ENCODE measurements around the gene EPRS1. TPM values are rescaled to one million over a fixed set of nuclear protein-coding genes. Genes with fewer than 3 reads are reported as not detected.

EPRS1 gene
- total RNA-seq, 2 experiments from 2014 or later = 115 to 116 TPM

Other genes starting within 250 kb of the EPRS1 start
- not detected for gene SLC30A10, start 117.9 kb downstream of the EPRS1 start, total RNA-seq
- 10 to 100 TPM; 19.7 to 26.3 TPM for gene BPNT1, start 43.3 kb upstream of the EPRS1 start, total RNA-seq
- 10 to 100 TPM; 54.8 to 57.9 TPM for gene IARS2, start 47.6 kb upstream of the EPRS1 start, total RNA-seq
- gene RAB3GAP2, start 225.9 kb upstream of the EPRS1 start, total RNA-seq = 10 to 100 TPM; 46.1 to 52.3 TPM

Data from activated CD8-positive, alpha-beta T cell treated with anti-CD3 and anti-CD28 coated beads, Interleukin-2, amount 10 ng/mL, durations not matched to agents 7 days and 5 days (primary cell).